Measurements from ENCODE around the gene SNX24.

GRCh38 chr5:122997294-122997693 is 151.9 kb downstream of the SNX24 start:
- TF ChIP-seq, protein P1, sequence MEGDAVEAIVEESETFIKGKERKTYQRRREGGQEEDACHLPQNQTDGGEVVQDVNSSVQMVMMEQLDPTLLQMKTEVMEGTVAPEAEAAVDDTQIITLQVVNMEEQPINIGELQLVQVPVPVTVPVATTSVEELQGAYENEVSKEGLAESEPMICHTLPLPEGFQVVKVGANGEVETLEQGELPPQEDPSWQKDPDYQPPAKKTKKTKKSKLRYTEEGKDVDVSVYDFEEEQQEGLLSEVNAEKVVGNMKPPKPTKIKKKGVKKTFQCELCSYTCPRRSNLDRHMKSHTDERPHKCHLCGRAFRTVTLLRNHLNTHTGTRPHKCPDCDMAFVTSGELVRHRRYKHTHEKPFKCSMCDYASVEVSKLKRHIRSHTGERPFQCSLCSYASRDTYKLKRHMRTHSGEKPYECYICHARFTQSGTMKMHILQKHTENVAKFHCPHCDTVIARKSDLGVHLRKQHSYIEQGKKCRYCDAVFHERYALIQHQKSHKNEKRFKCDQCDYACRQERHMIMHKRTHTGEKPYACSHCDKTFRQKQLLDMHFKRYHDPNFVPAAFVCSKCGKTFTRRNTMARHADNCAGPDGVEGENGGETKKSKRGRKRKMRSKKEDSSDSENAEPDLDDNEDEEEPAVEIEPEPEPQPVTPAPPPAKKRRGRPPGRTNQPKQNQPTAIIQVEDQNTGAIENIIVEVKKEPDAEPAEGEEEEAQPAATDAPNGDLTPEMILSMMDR (IDR thresholded peaks at IDR 0.05): no peak
- TF ChIP-seq POLR2A (IDR thresholded peaks at IDR 0.05; ENCODE audit: low read depth): no peak
- TF ChIP-seq POLR2AphosphoS5 (IDR thresholded peaks at IDR 0.05): no peak
- TF ChIP-seq EP300 (IDR thresholded peaks at IDR 0.05): no peak

Data from esophagus muscularis mucosa (tissue), 4 donors.